ENCODE measurements around the gene CDC7. TPM values are rescaled to one million over a fixed set of nuclear protein-coding genes. Genes with fewer than 3 reads are reported as not detected.
A peak's percentile ranks its signal among the peaks of the same experiment; 100 is the strongest.
"Not testable (repeated sequence)": the region's sequence is repeated elsewhere in the genome, so short reads cannot be mapped to it uniquely, and the experiment has no call there.

The CDC7 gene
- total RNA-seq: 12.3 and 12.4 TPM in 2 replicates

DNA sequence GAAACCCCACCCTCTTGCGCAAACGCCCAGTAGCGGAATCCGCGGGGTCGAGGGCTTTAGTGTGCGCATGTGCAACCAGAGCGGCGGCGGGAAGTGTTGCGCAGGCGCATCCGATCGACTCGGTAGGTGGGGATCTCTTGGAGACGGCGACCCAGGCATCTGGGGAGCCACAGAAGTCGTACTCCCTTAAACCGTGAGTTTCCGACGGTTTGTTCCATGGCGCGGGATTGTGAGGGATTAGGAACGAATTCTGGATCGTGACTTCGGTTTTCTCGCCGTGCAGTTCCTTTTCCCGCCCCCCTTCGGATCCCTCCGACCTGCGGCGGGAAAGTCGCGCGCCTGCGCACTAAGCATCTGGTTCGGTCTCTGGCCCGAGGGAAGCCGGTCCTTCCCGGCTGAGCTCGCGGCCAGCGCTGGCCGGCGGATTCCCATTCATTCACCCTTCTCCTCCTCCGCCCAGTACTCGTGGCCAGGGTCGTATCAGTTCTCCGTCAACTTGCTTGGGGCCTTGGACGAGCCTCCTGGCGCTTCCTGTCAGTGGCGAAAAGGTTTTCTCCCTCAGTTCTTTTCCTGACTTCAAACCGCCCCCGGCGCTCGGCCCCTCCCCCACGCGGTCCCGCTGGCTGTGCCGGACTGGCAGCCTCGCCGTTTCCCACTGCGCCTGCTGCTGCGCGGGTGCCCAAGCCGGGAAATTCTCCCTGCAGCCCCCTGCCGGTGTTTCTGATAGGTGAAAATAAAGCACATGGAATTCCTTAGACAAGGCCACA, at the start of gene CDC7:
Gene CDC7, plus strand, starts transcription at position 96 of the 767 bp plus-strand sequence. CDS start 866 bp downstream, outside the sequence.
- DNase-seq (ENCODE audit: low read depth): peak; percentile 37
- TF ChIP-seq, protein P1, sequence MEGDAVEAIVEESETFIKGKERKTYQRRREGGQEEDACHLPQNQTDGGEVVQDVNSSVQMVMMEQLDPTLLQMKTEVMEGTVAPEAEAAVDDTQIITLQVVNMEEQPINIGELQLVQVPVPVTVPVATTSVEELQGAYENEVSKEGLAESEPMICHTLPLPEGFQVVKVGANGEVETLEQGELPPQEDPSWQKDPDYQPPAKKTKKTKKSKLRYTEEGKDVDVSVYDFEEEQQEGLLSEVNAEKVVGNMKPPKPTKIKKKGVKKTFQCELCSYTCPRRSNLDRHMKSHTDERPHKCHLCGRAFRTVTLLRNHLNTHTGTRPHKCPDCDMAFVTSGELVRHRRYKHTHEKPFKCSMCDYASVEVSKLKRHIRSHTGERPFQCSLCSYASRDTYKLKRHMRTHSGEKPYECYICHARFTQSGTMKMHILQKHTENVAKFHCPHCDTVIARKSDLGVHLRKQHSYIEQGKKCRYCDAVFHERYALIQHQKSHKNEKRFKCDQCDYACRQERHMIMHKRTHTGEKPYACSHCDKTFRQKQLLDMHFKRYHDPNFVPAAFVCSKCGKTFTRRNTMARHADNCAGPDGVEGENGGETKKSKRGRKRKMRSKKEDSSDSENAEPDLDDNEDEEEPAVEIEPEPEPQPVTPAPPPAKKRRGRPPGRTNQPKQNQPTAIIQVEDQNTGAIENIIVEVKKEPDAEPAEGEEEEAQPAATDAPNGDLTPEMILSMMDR (conservative IDR thresholded peaks at IDR 0.05; ENCODE audit: low read depth, low read length): peak; percentile 47
- H3K4me3 ChIP-seq (ENCODE audit: low read depth, low read length): peak within 1 kb of the TSS; percentile 79

GRCh38 chr1:91454136-91454535, 46.5 kb upstream of the CDC7 start:
- DNase-seq (ENCODE audit: low read depth): no peak
- TF ChIP-seq, protein P1 (conservative IDR thresholded peaks at IDR 0.05; ENCODE audit: low read depth, low read length): no peak
- H3K4me3 ChIP-seq (ENCODE audit: low read depth, low read length): no peak overlapping the region

GRCh38 chr1:91455334-91455733, 45.3 kb upstream of the CDC7 start:
- DNase-seq (ENCODE audit: low read depth): no peak
- no peak overlapping the region for H3K4me3 ChIP-seq (ENCODE audit: low read depth, low read length)
- TF ChIP-seq, protein P1 (conservative IDR thresholded peaks at IDR 0.05; ENCODE audit: low read depth, low read length): no peak

DNA sequence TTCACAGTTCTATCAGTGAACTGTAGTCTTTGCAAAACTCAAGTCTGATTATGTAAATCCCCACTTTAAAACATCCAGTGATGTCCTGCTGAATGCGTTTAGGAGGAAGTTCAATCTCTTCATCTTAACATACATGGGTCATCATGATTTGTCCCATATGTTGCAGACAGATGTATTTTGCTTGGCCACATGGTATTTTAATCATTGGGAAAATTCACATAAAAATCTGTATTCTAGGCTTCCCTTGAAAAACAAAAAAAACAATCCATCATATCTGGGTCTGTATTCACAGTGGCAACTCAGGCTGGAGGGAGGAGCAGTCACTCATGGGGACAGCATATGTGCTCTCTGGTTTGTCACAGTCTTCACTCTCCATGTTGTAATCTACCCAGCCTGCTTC, 44.8 kb upstream of the CDC7 start:
- TF ChIP-seq, protein P1 (conservative IDR thresholded peaks at IDR 0.05; ENCODE audit: low read depth, low read length): no peak
- DNase-seq (ENCODE audit: low read depth): no peak
- H3K4me3 ChIP-seq (ENCODE audit: low read depth, low read length): no peak overlapping the region

DNA sequence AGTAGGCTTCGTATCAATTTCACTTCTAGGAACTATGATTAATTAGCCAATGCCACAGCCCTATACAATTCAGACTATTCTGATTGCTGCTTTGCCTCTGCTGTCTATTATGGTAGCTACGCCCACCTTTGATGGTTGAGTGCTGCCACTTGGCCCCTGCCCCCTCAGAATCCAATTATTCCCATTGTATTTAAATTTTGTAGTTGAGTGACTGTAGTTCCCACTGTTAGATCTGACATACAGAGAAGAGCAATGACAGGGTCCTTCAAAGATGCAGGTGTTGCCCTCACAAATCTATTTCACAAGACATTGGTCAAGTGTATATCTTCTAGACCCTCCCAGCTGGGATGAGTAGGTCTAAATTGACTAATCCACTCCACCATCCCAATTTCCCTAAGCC, 35.3 kb upstream of the CDC7 start:
- not testable (repeated sequence) for DNase-seq (ENCODE audit: low read depth); H3K4me3 ChIP-seq (ENCODE audit: low read depth, low read length)

DNA sequence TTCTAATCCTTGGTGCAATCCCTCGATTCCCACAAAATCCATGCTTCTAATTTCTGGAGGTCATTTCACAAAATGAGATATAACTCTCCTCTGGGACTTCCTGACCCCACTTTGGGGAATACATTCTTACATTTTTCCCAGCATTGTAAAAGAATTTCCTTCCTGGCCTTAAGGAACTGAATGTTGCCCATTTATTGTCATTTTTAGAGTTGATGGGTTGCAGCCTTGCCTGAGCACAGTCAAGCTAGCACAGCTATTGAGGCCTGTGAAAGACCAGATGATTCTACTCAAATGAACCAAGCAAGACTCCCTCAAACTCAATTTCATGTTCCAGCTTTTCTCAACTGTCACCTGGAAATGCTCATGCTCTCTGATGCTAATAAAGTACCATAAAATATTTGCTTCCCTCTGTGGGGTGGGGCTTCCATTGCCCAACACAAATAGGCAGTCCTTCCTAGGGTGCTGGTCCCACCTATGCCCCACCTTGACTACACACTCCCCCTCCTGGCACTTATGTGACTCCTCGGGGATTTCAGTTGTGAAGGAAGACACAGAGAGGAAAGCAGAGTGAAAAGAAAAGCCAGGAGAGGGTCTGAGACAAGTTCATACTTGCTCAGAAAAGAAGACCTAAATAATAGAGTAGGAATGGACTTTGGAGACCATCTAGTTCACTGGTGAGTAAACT, 24.0 kb upstream of the CDC7 start:
- TF ChIP-seq, protein P1 (conservative IDR thresholded peaks at IDR 0.05; ENCODE audit: low read depth, low read length): no peak
- no peak overlapping the region for H3K4me3 ChIP-seq (ENCODE audit: low read depth, low read length)
- no peak for DNase-seq (ENCODE audit: low read depth)

GRCh38 chr1:91487469-91487868, 13.2 kb upstream of the CDC7 start:
- DNase-seq (ENCODE audit: low read depth): no peak
- H3K4me3 ChIP-seq (ENCODE audit: low read depth, low read length): no peak overlapping the region

More at GRCh38 chr1:91487469-91487868, 13.2 kb upstream of the CDC7 start:
- TF ChIP-seq, protein P1 (conservative IDR thresholded peaks at IDR 0.05; ENCODE audit: low read depth, low read length): no peak
